ENCODE data around the gene HEPHL1.

HEPHL1 gene

DNA sequence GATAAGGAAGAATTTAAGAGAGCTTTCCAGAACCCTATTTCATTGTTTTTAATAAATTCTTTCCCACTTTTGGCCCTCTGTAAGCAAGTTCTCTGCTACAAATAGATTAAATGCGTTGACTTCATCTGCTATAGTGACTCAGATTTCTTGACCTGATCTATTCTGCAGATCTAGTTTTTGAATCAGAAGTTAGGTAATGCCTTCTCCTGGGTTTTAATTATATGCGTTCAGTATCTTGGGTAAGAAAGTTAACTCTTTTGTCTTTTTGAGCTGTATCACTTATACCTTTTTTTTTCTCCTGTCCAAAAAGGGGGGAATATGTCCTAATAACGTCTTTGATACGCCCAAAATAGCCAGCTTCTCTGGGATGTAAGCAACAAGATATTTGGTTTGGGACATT, 2.4 kb upstream of the HEPHL1 start:
- DNase-seq (ENCODE audit: low read depth), result no peak

DNA sequence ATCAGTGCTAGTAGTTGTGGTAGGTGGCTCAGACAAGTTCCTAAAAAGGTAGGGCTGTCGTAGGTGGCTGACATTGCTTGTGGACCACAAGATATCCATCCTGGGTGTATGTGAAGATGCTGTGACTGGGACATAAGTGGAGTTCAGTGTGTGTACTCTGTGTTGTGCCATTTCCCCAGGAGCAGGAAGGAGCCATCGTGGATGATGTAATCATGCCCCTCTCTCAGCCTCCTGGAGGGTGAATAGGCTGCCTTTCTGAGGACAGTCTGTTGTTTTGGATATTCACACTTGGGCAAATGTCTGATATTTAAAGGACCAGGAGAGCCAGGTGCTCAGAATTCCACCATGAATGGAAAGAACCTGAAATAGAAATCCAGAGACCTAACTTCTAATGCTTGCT, 2.7 kb downstream of the HEPHL1 start:
- no peak for DNase-seq (ENCODE audit: low read depth)

DNA sequence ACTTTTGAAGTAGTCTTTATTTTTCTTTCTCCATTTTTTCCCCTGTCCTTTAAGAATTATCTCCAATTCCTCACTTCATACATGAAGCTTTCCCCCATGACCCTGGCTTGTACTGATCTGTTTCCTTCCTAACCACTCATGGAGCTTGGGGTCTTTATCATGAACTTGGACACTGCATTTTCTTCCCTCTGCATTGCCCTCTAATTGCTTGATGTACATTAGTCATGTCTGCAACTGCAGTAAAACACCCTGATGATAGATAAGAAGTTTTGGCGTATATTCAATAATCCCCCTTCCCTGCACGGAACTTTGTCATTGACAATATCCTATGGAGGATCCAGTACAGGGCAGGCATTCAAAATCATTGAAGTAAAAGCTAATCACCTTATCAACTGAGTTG, 3.4 kb downstream of the HEPHL1 start:
- DNase-seq (ENCODE audit: low read depth), result no peak

DNA sequence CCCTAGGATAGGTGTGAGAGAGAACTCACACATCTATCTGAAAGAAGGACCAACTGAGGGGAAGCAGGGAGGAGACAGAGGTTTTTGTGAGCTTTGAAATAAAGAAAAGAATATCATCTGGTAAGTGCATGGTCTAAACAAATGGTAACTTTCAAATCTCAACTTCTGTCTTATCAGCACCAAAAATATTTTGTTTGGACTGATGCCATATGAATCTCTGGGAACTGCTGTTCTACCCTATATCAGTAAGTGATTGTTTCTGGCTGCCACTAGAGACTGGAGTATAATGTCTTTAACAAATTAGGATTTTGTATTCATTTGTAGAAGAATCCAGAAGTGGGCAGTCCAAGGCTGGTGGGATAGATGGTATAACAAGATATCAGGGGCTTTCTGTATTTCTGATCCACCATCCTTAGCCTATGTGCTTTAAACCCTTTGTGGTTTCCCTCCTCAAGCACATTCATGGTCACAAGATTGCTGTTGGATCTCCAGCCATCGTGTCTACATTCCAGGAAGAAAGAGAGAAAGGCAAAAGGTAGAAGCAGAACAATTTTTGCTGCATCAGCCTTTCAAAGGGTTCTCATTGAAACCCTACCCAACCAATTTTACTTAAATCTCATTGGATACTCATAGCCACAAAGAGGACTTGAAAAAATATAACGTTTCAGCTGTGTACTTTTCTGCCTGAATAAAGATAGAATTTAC, 4.7 kb downstream of the HEPHL1 start:
- DNase-seq (ENCODE audit: low read depth), result no peak

DNA sequence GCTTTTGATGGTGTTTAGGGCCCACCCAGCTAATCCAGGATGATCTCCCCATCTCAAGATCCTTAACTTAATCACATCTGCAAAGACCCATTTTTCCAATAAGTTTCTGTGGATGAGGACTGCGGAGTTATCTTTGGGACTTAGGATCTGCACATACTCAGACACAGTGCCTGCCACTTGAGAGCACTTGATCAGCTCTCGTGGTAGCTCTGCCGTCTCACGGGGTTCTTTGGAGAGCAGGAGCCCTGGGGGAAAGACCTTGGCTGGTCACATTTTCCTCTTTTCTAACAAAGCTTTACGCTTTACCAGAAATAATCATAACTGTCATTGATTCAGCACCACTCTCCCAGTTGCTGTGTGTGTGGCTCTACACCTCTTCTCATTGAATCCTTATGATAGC, 6.1 kb downstream of the HEPHL1 start:
- DNase-seq (ENCODE audit: low read depth), result no peak

DNA sequence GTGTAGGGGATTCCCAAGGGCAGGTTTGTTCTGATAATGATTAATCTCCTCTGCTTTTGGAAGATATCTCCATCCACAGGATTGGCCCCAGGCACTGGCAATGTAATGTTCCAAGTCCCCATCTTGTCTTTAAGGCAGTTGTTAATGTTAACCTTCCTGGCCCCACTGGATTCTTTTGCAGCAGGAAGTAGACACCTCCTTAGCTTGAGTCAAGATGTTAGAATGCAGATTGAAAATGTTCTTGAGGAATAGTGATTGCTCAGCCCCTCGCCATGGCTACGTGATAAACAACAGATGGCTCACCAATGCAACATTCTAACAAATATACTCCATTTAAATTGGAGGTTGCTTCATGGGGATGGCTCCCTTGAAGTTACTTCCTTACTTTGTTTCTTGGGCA, 7.3 kb downstream of the HEPHL1 start:
- peak; percentile 24 for DNase-seq (ENCODE audit: low read depth)

DNA sequence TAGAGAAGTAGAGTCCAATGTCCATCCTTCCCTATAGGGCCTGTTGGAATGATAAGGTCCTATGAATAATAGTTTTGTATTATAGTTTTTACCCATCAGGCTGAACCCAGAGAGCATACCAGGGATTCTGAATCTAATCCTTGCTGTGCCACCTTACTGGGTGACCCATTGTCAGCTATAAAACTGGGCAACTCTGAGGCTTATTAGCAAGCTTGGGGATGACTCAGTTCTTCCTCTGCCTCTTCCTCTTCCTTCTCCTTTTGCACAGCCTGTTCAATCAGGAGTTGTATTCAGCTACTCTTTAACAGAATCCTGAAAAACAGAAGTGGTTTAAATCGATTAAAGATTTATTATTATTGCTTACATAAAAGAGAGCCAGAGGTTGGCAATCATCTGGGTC, 8.9 kb downstream of the HEPHL1 start:
- DNase-seq (ENCODE audit: low read depth), result no peak

DNA sequence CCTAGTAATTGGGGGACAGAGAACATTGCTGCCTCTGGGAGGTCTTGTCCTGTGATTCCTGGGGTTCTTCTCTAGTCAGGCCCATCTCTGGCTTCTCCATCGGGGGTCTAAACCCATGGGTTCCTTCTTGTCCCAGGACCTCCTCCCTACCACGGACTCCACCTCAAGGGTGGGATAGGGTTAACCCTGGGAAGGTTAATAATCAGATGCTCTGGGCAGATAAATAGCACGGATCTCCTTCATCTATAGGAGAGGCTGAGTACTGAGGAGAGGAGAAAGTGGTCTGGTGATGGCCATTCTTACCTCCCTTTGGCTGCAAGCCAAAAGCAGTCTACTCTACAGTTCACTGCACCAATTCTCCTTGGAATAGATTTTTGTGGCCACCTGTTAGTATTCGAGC, 10.5 kb downstream of the HEPHL1 start:
- no peak for DNase-seq (ENCODE audit: low read depth)

DNA sequence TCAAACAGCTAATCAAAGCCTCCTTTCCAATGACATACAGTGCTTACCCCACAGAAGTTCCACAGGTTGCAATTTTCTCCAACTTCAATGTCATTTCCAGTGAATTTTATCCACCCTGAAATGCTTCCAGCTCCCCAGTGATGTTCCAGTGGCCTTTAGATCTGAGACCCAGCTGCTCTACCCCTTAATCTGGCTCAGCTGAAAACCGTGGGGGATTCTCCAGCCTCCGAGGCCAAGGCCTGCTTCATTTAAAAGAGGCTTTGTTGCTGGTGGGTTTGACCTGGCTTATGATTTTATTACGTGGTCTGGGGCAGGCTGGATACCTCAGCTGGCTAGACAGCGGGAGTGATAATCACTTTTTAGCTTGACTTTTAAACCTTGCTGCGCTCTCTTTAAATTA, 10.9 kb downstream of the HEPHL1 start:
- DNase-seq (ENCODE audit: low read depth), result no peak

DNA sequence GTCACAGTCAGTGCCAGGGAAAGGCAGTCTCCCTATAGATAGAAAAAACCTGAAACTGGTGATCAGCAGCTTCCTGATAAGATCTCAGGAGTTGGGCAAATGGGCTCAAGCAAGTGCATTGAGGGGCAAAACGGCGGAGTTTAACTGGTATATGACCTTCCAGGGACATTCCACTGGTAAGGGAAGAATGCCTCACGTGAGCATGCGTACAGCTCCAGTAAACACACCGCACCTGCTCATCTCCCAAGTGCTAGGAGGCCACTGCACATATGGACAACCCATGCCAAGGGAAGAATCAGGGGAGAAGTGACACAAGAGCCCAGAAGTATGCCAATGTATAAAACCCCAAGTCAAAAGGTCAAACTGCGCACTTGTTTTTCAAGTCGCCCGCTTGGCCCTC, 11.6 kb downstream of the HEPHL1 start:
- DNase-seq (ENCODE audit: low read depth), result no peak

DNA sequence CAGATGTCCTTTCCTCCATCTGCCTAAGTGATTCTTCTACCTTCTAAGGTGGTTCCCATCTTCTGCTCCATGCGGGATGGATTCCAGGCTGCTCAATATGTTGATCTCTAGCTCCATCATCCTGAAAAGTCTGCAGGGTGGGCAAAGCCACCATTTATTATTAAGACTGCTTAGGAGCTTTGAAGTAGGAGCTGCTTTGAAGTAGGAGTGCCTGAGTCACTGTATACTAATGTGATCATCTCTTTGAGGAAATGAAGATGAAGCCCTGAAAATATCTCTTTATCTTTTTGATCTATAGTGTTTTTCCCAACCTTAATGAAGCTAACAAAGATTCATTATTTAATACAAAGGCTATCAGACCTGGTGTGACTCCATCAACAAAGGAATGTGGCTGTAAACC, 13.1 kb downstream of the HEPHL1 start:
- DNase-seq (ENCODE audit: low read depth), result no peak

DNA sequence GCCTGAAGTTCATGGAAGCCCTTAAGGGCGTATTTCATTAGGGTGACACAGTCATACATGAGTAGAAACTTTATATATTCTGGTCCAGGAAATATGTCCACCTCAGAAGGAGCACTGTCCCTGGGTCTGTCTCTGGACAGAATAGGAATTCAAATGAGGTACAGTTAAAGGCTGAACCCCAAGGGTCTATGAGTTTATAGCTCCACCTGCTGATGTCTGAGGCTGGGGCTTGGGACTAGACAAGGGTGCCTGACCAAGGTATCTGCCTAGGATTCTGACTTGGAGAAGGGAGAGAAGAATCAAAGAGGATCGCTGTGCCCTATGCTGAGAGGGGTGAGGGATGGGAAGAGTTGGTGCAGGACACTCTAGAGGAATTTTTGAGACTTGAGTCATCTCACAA, 14.9 kb downstream of the HEPHL1 start:
- DNase-seq (ENCODE audit: low read depth), result no peak

DNA sequence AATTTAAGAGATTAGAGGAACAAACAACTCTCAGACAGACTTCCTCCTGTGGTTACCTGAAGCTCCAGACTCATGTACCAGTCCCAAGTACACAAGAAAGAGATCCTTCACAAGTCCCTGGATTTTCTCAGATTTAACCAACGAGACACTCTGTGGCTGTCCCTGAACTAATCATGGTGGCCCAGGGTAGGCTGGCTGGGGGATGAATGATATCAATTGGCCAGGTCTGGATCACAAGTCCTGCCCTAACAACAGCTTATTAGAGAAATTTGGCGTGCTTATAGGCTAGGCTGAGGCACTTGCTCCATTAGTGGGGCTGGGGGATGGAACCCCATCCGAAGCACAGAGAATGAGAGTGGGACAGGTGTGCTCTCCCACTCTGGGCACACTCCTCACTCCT, 22.1 kb downstream of the HEPHL1 start:
- DNase-seq (ENCODE audit: low read depth), result no peak

DNA sequence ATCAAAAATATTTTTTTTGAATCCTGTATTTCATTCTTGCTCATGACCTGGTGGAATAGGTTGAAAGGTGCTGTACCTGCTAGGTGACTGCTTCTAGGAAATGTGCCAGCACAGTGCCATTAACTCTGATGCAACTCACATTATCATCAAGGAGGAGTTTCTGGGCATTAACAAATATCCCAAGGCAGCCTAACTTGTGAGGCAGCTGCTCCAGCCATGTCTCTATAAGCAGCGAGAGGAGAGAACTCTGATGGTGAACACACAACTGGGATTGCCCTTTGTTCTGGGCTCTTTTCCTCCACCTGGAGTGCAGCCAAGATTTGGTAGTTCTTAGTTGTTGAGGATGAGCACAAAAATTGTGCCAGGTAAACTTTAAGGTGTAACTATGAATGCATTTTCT, 25.6 kb downstream of the HEPHL1 start:
- no peak for DNase-seq (ENCODE audit: low read depth)

DNA sequence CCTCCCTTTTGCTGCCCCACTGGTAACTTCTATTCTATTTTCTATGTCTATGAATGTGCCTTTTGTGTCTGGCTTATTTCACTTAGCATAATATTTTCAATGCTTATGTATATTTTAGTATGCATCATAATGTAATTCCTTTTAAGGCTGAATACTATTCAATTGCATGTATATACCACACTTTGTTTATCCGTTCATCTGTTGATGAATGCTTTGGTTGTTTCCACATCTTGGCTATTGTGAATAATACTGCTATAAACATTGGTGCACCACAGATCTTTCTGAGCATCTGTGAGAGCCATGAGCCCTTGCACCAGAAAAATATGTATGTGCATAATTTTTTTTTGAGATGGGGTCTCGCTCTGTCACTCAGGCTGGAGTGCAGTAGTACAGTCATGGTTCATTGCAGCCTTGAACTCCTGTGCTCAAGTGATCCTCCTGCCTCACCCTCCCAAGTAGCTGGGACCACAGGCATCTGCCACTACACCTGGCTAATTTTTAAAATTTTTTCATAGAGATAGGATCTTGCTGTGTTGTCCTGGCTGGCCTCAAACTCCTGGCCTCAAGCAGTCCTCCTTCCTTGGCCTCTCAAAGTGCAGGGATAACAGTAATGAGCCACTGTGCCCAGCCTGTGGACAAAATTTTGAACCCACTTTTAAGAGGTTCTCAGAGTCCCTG, 27.0 kb downstream of the HEPHL1 start:
- DNase-seq (ENCODE audit: low read depth), result no peak

DNA sequence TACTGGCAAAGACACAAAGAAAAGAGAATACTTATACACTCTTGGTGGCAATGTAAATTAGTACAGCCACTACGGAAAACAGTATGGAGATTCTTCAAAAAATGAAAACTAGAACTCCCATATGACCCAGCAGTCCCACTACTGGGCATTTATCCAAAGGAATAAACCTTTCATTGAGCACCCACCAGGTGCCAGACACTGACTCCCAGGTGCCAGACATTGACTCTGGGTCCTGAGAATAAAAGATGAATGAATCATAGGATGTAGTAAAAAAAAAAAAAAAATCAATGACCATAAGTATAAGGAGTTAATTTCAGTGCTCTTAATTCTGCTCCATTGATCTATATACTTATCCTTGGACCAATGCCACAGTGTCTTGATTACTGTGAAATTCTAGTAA, 28.2 kb downstream of the HEPHL1 start:
- DNase-seq (ENCODE audit: low read depth), result no peak

DNA sequence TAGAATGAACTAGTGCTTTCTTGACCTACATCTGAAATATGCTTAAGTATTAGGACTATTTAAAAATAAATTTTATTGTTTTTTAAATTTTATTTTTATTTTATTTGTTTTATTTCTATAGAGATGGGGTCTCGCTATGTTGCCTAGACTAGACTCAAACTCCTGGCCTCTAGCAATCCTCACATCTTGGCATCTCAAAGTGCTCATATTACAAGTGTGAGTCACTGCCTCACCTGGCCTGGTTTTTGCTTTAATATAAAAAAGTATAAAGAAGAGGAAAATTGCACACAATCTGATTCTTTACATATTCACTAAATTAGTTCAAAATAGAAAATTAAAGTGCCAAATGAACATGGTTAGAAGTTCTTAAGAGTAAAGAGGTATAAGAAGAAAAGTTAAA, 37.5 kb downstream of the HEPHL1 start:
- no peak for DNase-seq (ENCODE audit: low read depth)

DNA sequence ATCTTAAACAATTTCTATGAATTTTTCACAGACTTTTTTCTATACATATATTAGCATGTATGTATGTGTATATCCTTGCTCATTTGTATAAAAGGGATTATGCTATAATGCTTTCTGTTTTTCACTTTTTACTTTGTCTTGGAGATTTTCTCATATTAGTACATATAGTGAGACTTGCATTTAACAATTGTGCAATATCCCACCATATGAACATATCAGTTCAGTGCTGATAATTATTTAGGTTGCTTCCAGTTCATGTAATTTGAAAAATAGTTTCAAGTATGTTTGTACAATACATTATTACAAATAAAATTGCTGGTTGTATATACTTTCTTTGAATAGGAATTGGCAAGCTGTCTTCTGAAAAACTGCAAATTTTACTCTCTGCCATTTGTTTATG, 37.9 kb downstream of the HEPHL1 start:
- no peak for DNase-seq (ENCODE audit: low read depth)

DNA sequence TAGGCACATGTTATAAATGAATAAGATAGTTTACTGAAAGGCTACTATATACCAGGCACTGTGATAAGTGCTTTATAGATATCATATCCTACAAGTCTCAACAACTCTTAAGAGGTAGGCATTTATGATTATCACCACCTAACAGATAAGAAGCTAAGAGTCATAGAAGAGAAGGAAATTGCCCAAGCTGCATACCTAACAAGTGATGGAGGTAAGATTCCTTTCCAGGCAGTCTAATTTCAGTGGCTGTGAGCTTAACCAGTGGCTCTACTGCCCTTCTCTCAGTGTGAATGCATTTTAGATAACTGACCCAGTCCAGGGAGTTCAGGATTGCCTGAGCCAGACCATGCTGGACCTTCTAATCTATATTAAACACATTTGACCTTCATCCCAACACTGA, 39.2 kb downstream of the HEPHL1 start:
- no peak for DNase-seq (ENCODE audit: low read depth)

DNA sequence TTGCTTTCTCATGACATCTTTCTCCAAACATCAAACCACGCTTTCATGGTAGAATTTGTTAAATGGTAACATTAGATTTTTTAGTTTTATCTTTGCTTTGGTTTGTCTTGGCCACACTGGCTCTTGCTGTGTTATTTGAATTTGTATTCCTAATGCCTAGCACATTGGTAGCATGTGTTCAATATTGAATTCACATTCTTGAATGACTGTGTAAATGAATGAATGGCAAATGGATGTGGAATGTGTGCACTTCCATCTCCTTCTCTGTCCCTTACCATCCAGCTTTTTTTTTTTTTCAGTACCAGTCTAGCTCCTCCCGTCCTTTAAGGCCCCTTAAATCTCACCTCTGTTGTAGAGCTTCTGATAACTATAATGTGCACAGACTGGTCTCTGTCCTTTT, 41.2 kb downstream of the HEPHL1 start:
- DNase-seq (ENCODE audit: low read depth), result no peak

DNA sequence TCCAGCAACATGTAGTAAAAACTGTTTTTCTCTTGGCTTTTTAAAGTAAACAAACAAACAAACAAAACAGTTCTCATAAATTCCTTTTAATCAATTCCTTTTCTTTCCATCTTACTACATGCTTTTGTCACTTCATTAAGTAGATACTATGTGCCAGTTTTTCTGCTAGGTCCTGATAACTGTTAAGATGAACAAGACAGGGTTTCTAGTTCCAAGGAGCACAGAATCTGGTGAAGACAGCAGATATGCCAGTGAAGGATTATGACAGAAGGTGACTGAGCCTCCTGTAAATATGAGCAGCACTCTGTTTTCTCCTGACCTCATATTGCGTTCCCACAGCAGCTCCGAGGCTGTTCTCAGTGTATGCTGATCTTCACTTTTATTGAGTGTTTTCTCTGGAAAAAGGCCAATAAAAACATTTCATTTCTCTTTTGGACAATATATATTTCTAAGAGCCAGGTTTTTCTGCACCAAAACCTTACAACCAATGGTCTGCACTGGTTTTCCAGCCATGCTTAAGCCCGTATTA, 45.8 kb downstream of the HEPHL1 start:
- no peak for DNase-seq (ENCODE audit: low read depth)

DNA sequence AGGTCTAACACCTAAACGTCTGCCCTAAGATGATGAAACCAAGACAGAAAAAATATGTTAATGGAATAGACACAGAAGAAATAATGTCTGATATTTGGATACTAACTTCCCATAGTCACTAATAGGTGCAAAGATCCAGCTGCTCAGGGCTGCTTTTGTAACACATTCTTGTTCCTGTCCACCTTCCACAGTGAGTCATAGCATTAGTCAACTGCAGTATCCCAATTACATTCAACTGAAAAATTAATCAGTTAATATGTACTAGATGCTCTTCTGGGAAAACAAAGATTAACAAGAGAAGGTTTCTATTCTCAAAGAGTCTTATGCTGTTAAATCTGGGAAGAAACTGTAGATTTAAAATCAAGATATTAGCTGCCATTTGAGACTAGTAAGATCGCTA, 47.6 kb downstream of the HEPHL1 start:
- no peak for DNase-seq (ENCODE audit: low read depth)

DNA sequence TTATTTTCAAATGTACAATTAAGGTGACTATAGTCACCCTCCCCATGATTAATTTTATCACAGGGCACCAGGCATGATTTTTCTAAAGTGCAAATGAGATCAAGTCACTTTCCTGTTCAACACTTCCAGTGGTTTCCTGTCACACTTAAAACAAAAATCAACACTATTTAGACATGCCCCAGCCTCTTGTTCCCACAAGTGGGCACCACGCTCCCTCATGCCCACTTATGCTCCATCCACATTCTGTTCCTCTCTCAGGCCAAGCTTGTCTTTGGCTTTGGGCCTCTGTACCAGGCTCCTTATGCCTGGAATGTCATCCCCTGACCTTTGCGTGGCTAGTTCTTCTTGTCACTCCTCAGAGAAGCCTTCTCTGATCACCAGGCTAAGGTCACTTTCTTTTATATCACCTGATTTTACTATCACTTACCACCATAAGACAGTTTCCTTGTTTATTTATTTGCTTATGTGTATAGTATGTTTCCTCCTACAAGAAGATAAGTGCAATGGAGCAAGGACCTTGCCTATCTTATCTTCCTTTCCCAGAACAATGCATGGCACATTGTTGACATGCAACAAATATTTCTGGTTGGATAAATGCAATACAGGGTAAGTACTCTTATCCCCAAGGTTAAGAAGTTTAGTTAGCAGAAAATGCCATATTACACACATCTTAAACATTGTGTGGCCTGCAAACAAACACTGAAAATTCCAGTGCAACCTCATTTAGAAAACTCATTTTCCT, 56.6 kb downstream of the HEPHL1 start:
- DNase-seq (ENCODE audit: low read depth), result no peak

Measured in fibroblast of gingiva (primary cell).